Fibroblast of gingiva (primary cell): ENCODE measurements around the gene CEP170B.
"Not testable (repeated sequence)": the region's sequence is repeated elsewhere in the genome, so short reads cannot be mapped to it uniquely, and the experiment has no call there.

Experiments used
- DNase-seq: peaks from one replicate; pipeline ENCODE4 v3.0.0-alpha.2; 2011; ENCODE audit warnings: low read depth

CEP170B gene

DNA sequence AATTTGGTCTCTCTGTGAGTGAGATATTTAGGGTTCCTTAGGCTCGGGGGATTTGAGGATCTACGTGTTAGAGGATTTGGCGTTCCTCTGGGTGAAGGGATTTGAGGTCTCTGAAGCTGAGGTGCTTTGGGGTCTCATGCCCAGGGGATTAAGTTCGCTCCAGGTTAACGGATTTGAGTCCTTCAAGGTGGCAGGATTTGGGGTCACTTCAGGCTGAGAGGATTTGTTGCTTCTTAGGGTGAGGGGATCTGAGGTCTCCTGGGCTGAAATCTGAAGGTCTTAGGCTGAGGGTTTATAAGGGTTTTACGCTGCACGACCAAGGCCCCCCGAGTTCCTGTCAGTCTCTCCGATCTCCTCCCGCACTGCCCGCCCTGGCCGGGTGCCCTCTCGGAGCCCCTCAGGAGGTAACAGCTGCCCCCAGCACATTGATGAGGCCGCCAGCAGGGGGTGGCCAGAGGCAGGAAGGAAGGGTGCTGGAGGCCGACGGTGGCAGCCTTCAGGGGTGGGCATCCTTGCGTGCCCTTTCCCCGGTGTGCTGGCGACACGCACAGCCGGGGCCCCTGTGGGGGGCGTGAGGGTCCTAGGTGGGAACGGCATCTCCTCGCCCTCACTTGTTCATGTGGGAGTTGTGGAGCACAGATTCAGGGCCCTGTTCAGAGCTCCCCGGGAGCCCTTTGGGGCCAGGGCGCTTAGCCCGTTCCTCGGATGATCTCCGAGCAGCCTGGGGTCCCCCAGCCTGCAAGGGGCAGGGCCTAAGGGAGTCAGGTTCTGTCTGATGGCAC lies 14.3 kb downstream of the CEP170B start:
- DNase-seq = no peak

DNA sequence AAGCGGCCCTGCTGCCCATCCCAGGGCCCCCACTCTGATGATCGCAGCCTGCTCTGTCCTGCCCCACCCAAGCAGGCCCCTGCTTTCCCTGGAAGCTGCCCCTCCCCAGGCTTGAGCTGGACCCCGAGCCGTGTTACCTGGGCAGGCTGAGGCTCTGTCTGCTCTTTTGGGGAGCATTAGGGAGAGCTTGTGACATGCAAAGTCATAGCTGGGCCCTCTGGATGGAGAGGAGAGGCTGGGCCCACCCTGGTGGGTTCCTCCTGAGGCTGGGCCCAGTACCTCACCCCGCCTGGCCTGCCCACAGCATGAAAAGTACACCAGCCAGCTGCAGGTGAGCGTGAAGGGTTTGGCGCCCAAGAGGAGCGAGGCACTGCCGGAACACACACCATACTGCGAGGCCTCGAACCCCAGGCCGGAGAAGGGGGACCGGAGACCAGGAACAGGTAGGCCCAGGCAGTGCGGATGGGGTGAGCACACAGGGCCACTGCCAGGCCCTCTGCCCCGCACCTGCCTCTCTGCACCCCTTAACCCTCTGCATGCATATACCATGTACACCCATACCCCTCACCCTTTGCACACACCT lies 15.0 kb downstream of the CEP170B start:
- DNase-seq = no peak

- DNase-seq = no peak
Measured at GRCh38 chr14:104880584-104881210, 15.6 kb downstream of the CEP170B start.

DNA sequence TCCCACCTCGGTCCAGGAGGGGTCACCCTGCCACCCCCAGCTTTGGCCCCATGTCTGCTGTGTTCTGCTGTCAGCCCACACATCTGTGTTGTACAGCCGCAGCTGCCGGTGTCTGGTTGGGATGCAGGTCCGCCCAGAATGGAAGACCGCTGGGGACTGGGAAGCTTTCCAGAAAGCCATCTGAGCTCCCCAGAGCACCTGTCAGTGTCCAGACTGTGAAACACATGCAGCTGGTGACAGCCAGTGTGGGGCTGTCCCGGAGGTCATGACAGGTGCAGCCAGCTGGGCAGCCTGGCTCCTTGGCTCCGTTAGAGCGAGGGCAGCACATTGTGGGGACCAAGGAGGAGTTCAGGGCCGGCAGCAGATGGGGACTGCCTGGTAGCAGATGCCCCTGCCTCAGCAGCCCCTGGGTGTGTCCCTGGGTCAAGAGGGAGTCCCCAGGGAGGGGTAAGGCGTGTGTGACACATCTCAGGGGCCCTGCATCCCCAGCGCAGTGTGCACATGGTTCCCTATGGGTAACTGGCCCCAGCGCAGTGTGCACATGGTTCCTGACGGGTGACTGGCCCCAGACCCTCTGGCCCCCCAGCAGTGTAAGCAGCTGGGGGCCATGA lies 16.4 kb downstream of the CEP170B start:
- DNase-seq = no peak

GRCh38 chr14:104882325-104882973 lies 17.4 kb downstream of the CEP170B start:
- no peak for DNase-seq

DNA sequence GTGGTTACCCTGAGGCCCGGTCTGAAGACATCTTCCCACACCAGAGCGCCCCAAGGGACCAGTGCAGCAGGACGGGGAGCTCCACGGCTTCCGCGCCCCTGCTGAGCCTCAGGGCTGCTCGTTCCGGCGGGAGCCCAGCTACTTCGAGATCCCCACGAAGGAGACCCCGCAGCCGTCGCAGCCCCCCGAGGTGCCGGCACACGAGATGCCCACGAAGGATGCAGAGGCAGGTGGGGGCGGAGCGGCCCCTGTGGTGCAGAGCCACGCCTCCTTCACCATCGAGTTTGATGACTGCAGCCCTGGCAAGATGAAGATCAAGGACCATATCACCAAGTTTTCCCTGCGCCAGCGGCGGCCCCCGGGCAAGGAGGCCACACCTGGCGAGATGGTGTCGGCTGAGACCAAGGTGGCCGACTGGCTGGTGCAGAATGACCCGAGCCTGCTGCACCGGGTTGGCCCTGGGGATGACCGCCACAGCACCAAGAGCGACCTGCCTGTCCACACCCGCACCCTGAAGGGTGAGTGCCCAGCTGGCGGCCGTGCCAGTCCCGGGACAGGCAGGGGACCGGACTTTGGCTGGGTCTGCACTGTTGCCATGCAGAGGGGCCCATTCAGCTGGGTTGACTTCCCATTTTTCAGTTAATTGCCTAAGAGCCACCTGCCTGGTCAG lies 18.1 kb downstream of the CEP170B start:
- DNase-seq = no peak

- no peak for DNase-seq
Measured at GRCh38 chr14:104883681-104884361, 18.8 kb downstream of the CEP170B start.

DNA sequence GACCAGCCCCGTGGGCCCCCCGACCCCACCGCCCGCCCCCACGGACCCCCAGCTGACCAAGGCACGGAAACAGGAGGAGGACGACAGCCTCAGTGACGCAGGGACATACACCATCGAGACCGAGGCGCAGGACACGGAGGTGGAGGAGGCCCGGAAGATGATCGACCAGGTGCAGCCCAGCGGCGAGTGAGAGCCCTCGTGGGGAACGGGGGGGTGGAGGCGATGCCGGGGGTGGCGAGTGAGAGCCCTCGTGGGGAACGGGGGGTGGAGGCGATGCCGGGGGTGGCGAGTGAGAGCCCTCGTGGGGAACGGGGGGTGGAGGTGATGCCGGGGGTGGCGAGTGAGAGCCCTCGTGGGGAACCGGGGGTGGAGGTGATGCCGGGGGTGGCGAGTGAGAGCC lies 19.3 kb downstream of the CEP170B start:
- DNase-seq = not testable (repeated sequence)

DNA sequence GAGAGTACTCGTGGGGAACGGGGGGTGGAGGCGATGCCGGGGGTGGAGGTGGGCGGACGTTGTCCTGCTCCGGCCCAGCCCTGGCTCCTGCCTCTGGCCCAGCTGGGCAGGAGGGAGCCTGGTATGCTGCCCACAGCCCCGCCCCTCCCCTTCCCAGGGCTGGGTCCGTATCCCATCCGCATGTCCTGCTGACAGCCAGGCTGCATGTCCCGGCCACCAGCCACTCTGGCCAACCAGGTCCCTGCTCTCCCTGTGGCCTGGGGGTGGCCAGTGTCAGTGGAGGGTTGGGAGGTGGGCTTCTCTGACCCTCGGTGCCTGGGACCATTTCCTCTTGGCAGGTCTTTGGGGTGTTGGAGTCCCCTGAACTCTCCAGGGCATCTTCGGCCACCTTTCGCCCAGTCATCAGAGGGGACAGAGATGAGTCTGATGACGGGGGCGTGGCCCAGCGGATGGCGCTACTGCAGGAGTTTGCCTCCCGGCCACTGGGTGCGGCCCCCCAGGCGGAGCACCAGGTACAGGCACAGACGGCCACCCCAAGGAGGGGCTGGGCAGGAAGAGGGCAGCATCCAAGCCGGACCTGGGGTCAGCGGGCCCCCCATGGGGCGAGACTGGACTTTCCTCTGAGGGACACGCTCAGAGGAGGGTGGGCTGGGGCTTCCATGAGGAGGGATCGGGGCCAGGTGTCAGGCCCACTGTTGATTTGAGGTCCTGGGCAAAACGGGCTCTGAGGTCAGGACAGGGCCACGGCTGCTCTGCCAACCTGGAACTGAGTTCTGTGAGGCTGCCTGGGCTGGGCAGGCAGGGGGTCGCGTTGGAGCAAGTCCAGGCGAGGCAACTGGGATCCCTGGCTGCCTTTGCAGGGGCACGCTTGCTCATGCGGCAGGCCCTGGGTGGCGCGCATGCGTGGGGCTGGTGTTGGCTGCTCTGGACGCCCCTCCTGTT lies 20.2 kb downstream of the CEP170B start:
- DNase-seq = no peak

DNA sequence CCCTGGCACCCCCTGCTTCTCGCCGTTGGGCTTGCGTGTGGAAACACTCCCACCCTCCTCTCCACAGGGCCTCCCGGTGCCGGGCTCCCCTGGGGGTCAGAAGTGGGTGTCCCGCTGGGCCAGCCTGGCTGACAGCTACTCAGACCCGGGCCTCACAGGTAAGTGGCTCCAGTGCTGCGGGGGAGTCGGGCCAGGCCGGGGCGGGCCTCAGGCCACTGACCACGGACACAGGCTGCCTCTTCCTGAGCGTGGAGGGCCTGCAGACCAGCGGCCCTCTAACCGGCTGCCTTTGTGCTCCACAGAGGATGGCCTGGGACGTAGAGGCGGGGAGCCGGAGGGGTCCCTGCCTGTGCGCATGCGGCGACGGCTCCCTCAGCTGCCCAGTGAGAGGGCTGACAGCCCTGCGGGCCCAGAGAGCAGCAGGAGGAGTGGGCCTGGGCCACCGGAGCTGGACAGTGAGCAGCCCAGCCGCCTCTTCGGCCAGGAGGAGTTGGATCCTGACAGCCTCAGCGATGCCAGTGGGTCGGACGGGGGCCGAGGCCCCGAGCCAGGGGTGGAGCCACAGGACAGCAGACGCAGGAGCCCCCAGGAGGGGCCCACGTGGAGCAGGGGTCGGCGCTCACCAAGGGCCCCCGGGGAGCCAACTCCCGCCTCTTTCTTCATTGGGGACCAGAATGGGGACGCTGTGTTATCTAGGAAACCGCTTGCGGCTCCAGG lies 21.1 kb downstream of the CEP170B start:
- no peak for DNase-seq

DNA sequence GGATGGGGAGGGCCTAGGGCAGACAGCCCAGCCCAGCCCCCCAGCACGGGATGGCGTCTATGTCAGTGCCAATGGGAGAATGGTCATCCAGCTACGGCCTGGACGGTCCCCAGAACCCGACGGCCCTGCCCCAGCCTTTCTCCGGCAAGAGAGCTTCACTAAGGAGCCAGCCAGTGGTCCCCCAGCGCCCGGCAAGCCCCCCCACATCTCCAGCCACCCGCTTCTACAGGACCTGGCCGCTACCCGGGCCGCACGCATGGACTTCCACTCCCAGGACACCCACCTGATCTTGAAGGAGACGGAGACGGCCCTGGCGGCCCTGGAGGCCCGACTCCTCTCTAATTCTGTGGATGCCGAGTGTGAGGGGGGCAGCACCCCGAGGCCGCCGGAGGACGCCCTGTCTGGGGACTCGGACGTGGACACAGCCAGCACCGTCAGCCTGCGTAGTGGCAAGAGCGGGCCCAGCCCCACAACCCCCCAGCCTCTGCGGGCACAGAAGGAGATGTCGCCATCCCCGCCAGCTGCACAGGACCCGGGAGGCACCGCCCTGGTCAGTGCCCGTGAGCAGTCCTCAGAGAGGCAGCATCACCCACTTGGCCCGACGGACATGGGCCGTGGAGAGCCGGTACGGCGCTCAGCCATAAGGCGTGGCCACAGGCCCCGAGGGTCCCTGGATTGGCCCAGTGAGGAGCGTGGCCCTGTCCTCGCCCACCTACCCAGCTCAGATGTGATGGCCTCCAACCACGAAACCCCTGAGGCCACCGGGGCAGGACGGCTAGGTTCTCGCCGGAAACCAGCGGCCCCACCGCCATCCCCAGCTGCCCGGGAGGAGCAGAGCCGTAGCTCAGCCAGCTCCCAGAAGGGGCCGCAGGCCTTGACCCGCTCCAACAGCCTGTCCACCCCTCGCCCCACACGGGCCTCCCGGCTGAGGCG lies 21.9 kb downstream of the CEP170B start:
- no peak for DNase-seq

GRCh38 chr14:104887623-104888488 lies 22.8 kb downstream of the CEP170B start:
- no peak for DNase-seq

DNA sequence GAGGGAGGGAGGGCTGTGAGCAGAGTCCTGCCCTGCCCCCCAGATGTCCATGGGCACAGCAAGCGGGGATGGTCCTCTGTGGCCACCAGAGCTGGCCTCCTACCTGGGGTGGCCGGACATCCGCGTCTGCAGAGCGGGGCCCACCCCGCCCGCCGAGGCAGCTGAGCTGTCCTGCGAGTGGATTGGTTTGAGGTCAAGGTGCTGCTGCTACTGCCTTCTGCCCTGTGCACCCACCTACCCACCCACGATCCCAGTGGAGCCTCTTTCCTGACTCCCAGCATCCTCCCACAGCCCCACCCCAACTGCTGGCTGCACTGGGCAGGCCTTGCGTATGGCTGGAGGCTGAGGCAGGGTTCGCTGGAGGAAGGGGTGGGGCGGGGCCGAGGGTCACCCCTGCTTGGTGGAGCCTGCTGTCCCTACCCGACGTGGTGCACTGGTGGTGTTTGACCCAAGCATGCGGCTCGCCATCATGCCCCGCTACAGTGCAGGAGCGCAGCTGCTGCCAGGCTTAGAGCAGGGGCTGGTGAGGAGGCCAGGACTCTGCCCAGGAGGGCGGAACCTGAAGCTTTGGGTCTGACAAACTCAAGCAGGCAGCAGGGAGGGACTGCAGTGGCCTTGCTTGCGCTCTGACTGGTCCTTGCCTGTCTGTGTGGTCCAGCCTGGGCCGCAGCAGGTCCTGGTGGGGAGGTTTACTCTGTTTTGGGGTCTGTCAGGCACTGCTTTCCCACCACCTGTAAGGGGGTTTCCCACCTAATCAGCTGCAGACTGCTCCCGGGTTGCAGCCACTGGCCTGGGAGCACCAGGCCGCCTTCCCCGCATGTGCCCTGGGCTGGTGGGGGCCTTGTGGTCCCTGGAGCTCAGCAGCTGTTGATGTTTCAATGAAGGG lies 23.7 kb downstream of the CEP170B start:
- DNase-seq = no peak

DNA sequence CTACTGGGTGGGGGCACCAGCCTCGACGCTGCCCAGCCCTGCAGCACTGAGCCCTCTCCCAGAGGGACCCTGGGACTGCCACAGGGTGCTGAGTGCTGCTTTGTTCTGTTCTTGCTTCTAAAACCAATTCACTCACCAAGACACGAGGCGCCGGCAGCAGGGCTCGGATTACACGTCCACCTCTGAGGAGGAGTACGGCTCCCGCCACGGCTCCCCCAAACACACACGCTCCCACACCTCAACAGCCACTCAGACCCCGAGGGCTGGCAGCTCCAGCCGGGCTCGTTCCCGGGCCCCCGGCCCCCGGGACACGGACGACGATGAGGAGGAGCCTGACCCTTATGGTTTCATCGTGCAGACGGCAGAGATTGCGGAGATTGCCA lies 24.3 kb downstream of the CEP170B start:
- DNase-seq = no peak

DNA sequence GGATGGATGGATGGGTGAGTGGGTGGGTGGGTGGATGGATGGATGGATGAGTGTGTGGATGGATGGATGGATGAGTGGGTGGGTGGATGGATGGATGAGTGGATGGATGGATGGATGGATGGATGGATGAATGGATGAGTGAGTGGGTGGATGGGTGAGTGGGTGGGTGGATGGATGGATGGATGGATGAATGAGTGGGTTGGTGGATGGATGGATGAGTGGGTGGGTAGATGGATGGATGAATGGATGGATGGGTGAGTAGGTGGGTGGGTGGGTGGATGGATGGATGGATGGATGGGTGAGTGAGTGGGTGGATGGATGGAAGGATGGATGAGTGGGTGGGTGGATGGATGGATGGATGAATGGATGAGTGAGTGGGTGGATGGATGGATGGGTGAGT lies 25.2 kb downstream of the CEP170B start:
- not testable (repeated sequence) for DNase-seq

DNA sequence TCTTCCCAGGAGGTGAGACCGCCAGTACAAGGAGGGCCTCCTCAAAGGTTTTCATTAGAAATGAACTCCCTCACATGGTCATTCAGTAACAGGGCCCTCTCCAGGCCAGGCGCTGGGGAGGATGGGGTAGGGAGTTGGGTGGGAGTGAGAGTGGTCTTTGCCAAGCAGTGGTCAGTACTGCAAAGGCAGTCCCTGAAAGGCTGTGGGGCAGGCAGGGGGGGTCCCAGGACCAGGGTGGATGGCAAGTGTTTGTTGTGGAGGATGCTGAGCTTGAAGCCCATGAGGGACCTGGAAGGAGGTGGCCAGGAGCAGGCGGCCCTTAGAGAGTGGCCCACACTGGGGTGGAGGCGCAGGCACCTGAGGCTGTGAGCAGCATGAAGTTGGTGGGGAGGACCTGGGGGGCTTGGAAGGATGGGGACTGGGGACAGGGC lies 26.1 kb downstream of the CEP170B start:
- DNase-seq = no peak
